Measurements from ENCODE around the gene SMS.

The SMS gene

GRCh38 chrX:22025751-22026150 is 85.2 kb downstream of the SMS start:
- Histone ChIP-seq H3K4me3 (ENCODE audit: low read length) (no peak overlapping the region), H3K9ac (ENCODE audit: low read length) (no peak overlapping the region), H3K27me3 (replicated peaks; ENCODE audit: insufficient read depth, low read length) (no peaks in the 10 kb centered on the region), H3K4me1 (ENCODE audit: low read length) (no peaks in the 10 kb centered on the region), H3K9me3 (replicated peaks; ENCODE audit: insufficient read depth, low read length) (no peaks in the 10 kb centered on the region), H3K36me3 (replicated peaks; ENCODE audit: insufficient read depth, low read length) (no peaks in the 10 kb centered on the region), H3K9me2 (replicated peaks; ENCODE audit: insufficient read depth, low read length) (no peaks in the 10 kb centered on the region), H3K79me2 (ENCODE audit: low read length) (no peaks in the 10 kb centered on the region), H3F3A (ENCODE audit: insufficient read depth, low read length) (no peaks in the 10 kb centered on the region), H3K4me2 (ENCODE audit: low read depth, low read length) (no peak overlapping the region), H2AFZ (ENCODE audit: low read length) (no peak overlapping the region), H3K27ac (ENCODE audit: low read length) (no peak overlapping the region), H4K20me1 (ENCODE audit: insufficient read depth, low read length) (no peaks in the 10 kb centered on the region)
- DNase-seq, result no peak
- TF ChIP-seq CTCF (IDR thresholded peaks at IDR 0.05; ENCODE audit: low read length) (no peak), EZH2phosphoT487 (IDR thresholded peaks at IDR 0.05; ENCODE audit: low read length) (no peak), EZH2 (optimal IDR thresholded peaks at IDR 0.05; ENCODE audit: low read depth, low read length) (no peak)

GRCh38 chrX:22026731-22027130 is 86.2 kb downstream of the SMS start:
- Histone ChIP-seq H3K9me3 (replicated peaks; ENCODE audit: insufficient read depth, low read length) (no peaks in the 10 kb centered on the region), H2AFZ (ENCODE audit: low read length) (no peak overlapping the region)
- TF ChIP-seq EZH2 (optimal IDR thresholded peaks at IDR 0.05; ENCODE audit: low read depth, low read length) (no peak), EZH2phosphoT487 (IDR thresholded peaks at IDR 0.05; ENCODE audit: low read length) (no peak)

GRCh38 chrX:22032084-22032483 is 91.6 kb downstream of the SMS start, which contains the start of gene PHEX:
Gene PHEX (plus strand): TSS chrX:22032325. CDS start chrX:22033006, 681 bp downstream.
- Histone ChIP-seq H3F3A (ENCODE audit: insufficient read depth, low read length) (no peaks in the 10 kb centered on the region), H3K4me1 (ENCODE audit: low read length) (no peaks in the 10 kb centered on the region), H3K9me2 (replicated peaks; ENCODE audit: insufficient read depth, low read length) (no peaks in the 10 kb centered on the region), H3K4me3 (ENCODE audit: low read length) (no peak within 1 kb of the TSS), H2AFZ (ENCODE audit: low read length) (no peak within 1 kb of the TSS), H3K36me3 (replicated peaks; ENCODE audit: insufficient read depth, low read length) (no peaks in the 10 kb centered on the region), H4K20me1 (ENCODE audit: insufficient read depth, low read length) (no peaks in the 10 kb centered on the region), H3K9ac (ENCODE audit: low read length) (no peak within 1 kb of the TSS), H3K9me3 (replicated peaks; ENCODE audit: insufficient read depth, low read length) (no peaks in the 10 kb centered on the region), H3K27me3 (replicated peaks; ENCODE audit: insufficient read depth, low read length) (no peaks in the 10 kb centered on the region), H3K79me2 (ENCODE audit: low read length) (no peaks in the 10 kb centered on the region), H3K4me2 (ENCODE audit: low read depth, low read length) (no peak within 1 kb of the TSS), H3K27ac (ENCODE audit: low read length) (no peak within 1 kb of the TSS)
- DNase-seq, result no peak
- TF ChIP-seq EZH2 (optimal IDR thresholded peaks at IDR 0.05; ENCODE audit: low read depth, low read length) (no peak), EZH2phosphoT487 (IDR thresholded peaks at IDR 0.05; ENCODE audit: low read length) (no peak), CTCF (IDR thresholded peaks at IDR 0.05; ENCODE audit: low read length) (no peak)

More at GRCh38 chrX:22026731-22027130, 86.2 kb downstream of the SMS start:
- Histone ChIP-seq H3K27ac (ENCODE audit: low read length) (no peak overlapping the region), H3K4me2 (ENCODE audit: low read depth, low read length) (no peak overlapping the region), H3K36me3 (replicated peaks; ENCODE audit: insufficient read depth, low read length) (no peaks in the 10 kb centered on the region), H3K4me3 (ENCODE audit: low read length) (no peak overlapping the region), H3K9me2 (replicated peaks; ENCODE audit: insufficient read depth, low read length) (no peaks in the 10 kb centered on the region), H3K79me2 (ENCODE audit: low read length) (no peaks in the 10 kb centered on the region), H3K27me3 (replicated peaks; ENCODE audit: insufficient read depth, low read length) (no peaks in the 10 kb centered on the region), H4K20me1 (ENCODE audit: insufficient read depth, low read length) (no peaks in the 10 kb centered on the region), H3K9ac (ENCODE audit: low read length) (no peak overlapping the region), H3K4me1 (ENCODE audit: low read length) (no peaks in the 10 kb centered on the region), H3F3A (ENCODE audit: insufficient read depth, low read length) (no peaks in the 10 kb centered on the region)
- DNase-seq, result no peak

- H3K4me3 ChIP-seq (ENCODE audit: low read length), result no peak overlapping the region
- no peaks in the 10 kb centered on the region for H3K36me3 ChIP-seq (replicated peaks; ENCODE audit: insufficient read depth, low read length)
- no peak overlapping the region for H2AFZ ChIP-seq (ENCODE audit: low read length)
- DNase-seq, result no peak
- H4K20me1 ChIP-seq (ENCODE audit: insufficient read depth, low read length), result no peaks in the 10 kb centered on the region
- H3K27me3 ChIP-seq (replicated peaks; ENCODE audit: insufficient read depth, low read length), result no peaks in the 10 kb centered on the region
- H3K9me3 ChIP-seq (replicated peaks; ENCODE audit: insufficient read depth, low read length), result no peaks in the 10 kb centered on the region
- no peaks in the 10 kb centered on the region for H3K9me2 ChIP-seq (replicated peaks; ENCODE audit: insufficient read depth, low read length)
- TF ChIP-seq EZH2 (optimal IDR thresholded peaks at IDR 0.05; ENCODE audit: low read depth, low read length), result no peak
- TF ChIP-seq EZH2phosphoT487 (IDR thresholded peaks at IDR 0.05; ENCODE audit: low read length), result no peak
- TF ChIP-seq CTCF (IDR thresholded peaks at IDR 0.05; ENCODE audit: low read length), result no peak
- no peaks in the 10 kb centered on the region for H3K79me2 ChIP-seq (ENCODE audit: low read length)
- H3K4me1 ChIP-seq (ENCODE audit: low read length), result no peaks in the 10 kb centered on the region
- H3F3A ChIP-seq (ENCODE audit: insufficient read depth, low read length), result no peaks in the 10 kb centered on the region
- H3K4me2 ChIP-seq (ENCODE audit: low read depth, low read length), result no peak overlapping the region
- H3K9ac ChIP-seq (ENCODE audit: low read length), result no peak overlapping the region
- no peak overlapping the region for H3K27ac ChIP-seq (ENCODE audit: low read length)
Measured at GRCh38 chrX:22032506-22032905, 92.0 kb downstream of the SMS start.
